ENCODE data around the gene PARVA. TPM values are rescaled to one million over a fixed set of nuclear protein-coding genes. Genes with fewer than 3 reads are reported as not detected.

PARVA gene
- total RNA-seq, 1 donor from 2014 or later = not detected

DNA sequence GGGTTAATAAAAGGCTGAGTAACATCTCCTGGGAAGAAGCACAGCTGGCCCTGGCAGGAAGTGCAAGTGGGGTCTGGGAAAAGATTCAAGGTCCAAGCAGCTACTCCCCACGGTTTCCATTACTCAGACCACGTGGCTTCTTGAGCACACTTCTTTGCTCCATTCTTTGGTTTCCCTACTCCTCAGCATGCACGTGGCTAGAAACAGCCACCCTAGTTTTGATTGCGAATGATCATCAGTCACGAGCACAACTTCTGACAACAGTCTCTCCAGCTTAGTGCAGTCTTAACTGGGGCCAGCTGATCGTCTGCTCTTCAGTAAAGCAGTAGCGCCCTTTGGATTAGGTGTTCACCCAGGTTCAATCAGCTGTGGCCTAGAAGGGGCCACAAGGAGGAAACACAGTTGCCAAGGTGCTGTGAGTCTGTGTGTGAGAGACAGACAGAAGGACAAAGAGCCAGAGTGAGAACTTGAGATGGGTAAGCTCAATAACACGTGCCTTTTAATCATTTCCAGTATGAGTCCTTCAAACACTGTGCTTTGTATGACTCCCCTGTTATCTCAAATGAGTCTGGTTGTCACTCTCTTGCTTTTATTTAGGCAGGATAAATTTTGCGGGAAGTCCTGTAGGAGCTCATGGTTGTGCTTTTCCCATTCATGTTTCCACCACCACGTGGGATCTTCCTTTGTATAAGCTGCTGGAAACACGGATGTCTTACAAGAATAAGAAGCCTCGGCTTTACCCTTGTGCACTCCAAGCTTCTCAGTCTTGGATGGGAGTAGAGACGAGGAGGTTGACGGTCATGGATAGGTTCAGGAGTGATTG, 901 bp upstream of the PARVA start:
- intact Hi-C loops (cut with micrococcal nuclease) = no loop called here

DNA sequence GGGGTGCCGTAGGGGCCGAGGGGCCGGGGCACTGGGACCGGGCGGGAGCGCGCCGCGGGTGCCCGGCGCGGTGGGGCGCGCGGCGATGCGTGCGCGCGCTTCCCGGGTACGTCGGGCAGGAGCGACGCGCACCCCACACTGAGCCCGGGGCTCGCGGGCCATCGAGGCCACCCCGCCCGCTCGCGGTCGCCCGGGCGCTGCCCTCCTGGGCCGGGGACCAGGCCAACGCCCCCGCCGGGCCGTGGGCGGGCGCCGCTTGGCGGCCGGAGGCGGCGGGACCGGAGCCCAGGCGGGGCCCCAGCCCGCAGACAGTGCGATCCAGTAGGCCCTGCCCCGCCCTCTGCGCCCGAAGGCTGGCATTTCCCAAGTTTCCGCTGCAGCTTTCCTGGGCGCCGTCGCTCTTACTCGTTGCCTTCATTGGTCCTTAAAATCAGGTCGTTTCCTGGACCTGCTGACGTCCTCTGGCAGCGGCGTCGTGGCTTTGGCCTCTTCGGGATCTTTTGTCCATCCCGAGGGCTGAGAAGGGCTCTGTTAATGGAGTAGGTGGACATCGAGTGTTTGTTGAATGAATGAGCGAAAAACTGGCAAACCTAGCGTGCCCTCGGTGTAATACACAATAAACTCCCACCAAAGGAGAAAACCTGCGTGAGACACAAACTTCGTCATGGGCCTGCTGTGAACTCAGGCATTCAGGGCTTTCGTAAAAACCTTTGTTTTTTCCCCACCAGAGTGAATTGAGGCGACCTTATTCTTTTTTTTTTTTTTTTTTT, 638 bp downstream of the PARVA start:
- intact Hi-C loops (cut with micrococcal nuclease) = no loop called here

DNA sequence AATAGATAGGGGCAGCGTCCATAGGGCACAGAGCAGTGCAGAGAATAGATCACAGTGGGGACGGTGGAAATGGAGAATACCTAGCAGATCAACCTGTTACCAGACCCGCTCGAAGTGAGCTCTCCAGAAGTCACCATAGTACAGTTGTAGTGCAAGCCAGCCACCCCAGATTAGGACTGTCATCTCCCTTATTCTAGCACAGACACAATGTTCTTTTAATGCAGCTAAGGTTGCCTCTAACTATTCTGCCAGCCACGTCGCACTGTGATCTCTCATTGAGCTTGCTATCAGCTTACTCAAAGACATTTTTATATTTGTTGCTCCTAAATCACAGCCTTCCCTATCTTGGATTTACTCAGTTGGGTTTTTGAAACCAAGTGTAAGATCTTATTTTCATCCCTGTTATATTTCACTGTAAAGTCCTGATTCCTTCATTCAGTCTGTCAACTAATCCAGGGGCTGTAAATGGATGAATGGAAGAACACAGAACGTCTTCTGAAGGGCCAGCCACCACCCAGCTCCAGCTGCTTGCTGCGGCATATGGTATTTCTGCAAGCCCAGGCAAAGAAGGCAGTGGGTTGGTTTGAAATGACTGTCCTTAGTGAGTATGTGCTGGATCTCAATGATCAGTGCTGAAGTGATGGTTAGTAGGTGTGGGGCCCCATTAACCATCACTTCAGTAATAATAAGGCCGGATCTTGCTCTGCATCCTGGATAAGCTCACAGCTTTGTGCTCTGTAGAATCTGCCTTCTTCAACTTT, 3.4 kb downstream of the PARVA start:
- intact Hi-C loops (cut with micrococcal nuclease) = no loop called here

DNA sequence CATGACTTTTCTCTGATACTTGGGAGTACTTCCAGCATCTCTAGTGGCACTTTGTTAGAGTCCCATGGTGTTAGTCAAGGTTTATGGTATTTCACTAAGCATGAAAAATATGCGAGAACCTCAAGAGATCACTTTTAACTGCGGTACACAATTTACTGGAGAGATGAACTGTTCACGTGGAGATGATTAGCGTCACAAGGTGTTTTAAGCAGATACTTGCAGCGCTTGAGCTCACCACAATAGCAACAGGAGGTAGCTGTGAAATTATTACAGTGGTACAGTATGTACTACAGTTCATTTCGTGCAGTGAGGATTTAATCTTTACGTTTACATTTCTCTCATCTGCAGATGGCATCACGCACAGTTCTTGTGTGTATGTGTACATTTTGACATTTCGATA, 4.5 kb downstream of the PARVA start:
- intact Hi-C loops (cut with micrococcal nuclease) = no loop called here

DNA sequence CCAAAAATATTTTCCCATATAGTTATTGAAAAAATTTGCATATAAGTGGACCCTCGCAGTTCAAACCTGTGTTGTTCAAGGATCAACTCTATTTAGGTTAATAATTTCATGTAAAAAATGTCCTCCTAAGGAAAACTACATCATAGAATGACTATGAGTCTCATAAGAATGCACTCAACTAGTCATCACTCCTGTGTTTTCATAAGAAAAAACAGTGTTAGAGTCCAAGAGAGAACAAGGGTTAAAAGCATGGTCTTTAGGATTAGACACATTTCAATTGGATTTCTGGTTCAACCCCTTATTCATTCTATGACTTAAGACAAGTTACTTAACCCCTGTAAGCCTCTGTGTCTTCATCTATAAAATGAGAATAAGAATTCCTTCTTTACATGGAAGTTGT, 5.1 kb downstream of the PARVA start:
- intact Hi-C loops (cut with micrococcal nuclease) = no loop called here

DNA sequence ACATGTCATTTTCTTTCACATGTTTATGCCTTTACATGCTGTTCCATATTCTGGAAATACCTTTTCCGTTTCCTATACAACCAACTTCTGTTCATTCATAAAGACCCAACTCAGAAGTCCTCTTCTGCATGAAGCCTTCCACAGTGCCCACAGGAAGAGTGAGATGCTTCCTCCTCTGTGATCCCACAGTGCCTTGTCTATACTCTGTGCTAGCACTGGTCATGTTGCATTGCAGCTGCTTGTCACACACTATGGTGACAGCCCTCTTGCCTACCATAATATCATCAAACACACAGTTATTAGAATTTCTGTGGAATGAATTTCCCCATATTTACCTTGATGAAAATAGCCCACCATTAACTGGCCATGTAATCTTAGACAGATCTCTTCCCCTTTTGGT, 8.9 kb downstream of the PARVA start:
- intact Hi-C loops (cut with micrococcal nuclease) = no loop called here

DNA sequence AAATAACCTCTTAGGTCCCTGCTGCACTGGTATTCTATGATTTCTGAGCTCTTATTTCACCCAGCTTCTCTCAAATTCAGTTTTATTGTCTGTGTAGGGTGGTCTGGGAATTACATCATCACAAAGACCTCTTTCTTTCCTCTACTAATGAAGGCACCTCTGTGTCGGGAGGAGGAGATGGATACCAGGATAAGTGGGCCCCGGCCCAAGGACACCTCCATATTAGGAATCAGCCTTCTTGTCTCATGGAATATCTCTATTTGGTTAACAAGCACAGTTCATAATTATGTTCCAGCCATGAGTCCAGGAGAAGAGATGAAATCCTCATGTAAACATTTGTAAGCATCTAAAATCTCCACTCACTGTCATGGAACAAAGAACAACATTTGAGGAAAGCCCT, 9.4 kb downstream of the PARVA start:
- intact Hi-C loops (cut with micrococcal nuclease) = no loop called here

DNA sequence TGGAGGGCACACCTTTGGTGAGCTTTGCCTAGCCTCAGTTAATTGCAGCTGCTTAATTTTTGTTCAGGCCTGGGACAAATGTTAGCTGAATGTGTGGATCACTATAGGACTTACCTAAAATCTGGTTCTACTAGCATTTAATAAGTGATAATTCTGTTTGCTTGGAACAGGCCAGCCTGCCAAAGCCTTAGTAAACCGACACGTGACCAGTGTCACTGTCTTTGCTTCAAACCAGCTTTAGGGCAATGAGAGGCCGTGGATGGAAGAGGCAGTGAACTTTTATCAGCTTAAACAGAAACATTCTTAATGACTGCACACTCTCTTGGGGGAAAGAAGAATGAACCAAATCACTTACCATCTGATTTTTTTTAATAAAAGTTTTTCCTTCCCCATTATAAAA, 10.8 kb downstream of the PARVA start:
- intact Hi-C loops (cut with micrococcal nuclease) = no loop called here

DNA sequence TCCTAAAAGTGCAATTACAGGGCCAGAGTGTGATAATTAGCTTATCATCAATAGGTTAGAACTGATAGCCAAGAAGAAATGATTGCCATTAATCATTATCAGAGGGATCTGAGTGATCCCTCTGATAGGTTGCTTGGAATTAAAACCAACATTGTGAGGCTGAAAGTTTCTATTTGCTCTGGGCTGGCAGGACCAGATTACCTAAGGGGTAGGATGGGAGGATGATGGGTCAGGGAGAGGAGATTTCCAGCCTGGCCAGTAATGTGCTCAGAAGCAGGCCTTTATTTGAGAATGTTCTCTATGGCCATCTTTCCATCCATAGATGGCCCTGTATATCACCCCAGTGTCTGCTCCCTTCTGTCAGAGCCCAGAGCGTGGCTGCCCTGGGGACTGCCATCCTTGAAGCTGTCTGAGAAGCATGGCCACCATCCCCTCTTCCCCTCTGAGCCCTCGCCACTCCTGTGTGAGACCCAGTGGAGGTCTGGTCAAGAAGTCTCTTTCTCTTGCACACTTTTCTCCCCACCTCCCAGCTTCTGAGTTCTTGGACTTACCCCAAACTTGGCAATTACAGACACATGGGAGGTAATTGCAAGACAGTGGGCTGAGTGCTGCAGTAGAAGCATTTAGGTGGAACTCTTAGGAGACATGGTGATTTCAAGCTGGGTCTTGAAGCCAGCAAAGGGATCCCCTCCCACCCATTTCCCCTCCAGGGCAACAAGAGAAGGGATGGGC, 11.7 kb downstream of the PARVA start:
- intact Hi-C loops (cut with micrococcal nuclease) = no loop called here

DNA sequence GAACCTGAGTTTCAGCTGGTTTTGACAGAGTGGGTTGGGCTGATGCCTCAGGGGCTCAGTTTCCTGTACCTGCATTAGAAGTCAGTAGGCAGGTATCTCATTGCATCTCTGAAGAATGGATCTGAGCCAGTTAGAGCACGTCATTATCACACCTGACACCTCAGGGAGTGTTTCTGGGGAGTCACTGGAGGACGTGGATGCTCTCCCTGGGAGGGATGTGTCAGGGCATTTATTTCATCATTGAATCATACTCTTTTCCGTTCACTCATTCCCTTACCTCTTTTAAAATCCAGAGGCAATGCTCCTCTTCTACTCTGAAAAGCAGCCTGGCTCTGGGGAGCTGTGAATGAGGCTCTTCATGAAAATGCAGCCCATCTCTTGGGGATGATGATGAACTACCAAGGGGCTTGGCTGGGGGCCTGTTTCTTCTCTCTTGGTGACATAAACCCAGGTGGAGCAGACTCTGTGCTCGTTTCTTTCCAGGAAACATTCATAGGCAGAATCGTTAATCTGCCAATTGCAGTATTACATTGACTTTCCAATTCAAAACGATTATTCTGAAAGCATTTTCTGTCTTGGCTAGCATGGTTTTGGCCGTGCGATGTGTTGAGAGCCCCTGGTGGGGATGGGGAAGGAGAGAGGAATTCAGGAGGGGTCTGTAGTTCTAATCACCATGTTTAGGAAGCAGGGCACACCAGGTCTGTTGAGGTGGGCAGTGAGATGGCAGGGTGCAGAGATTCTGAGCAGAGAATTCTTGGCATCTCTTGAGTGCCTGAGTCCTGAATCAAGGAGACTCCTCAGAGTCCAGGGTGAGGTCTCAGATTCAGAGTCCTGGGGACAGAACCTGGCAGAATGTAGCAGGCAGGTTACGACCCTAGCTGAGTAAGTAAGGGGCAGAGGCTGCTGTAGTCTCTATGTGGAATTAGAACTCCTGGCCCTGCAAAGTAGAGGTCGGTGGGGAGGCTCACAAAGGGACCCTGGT, 12.6 kb downstream of the PARVA start:
- intact Hi-C loops (cut with micrococcal nuclease) = no loop called here

DNA sequence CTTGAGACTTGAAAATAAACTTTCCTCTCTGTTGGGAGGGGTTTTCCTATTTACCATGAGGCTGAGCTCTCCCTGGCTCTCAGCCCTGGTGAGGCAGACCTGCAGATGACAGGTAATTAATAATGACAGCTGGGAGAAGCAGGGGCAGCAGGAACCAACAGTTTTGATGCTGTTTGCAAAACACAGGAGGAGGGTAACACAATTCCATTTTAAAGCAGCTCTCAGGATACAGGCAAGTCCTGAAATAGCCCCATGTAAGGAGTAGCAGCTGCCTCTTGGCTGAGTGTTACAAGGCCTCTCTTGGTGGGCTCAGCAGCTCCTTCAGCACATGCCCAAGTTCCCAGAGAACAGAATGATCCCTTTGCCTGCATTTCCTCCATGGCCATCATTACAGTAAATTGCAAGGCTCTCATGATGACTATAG, 13.3 kb downstream of the PARVA start:
- intact Hi-C loops (cut with micrococcal nuclease) = no loop called here

DNA sequence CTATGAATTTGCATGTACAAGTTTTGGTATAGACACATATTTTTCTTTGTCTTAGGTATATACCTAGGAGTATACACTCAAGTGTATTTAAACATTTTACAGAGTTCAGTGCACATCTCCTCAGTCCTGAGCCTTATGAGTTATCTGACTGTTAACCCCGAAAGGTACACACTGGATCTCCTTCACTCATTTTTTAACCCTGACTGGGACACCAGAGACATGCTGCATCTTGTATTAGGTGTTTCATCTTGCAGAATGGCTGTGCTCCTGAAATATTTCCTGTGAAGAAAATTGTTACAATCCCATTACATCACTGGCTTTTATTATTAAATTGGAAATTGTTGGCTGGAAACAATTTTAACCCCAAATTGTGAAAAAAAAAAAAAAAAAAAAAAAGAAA, 15.3 kb downstream of the PARVA start:
- intact Hi-C loops (cut with micrococcal nuclease) = no loop called here

DNA sequence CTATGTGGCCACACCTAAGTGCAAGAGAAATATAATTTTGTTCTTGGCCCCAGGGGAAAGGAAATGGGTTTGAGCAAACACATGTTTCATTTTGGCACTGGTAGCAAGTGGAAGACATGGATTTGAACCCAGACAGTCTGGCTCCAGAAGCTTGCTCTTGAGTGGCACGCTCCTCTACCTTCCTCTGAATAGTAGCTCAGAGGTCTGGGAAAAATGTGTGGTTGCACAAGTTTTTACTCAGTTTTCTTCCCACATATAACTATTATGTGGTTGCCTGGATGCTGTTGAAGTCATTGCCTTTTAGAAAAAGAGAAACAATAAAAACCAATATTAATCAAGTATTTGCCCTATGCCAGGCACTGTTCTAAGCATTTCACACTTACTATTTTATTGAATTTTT, 16.3 kb downstream of the PARVA start:
- intact Hi-C loops (cut with micrococcal nuclease) = no loop called here

DNA sequence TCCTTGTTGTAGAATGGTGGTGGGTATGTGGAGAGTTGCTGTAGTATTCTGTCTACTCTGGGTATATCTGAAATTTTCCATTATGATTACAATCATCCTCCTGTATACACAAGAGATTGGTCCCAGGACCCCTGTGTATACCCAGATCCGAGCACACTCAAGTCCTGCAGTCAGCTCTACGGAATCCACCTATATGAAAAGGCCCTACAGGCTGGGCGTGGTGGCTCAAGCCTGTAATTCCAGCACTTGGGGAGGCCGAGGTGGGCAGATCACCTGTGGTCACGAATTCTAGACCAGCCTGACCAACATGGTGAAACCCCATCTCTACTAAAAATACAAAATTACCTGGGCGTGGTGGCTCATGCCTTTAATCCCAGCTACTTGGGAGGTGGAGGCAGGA, 17.2 kb downstream of the PARVA start:
- intact Hi-C loops (cut with micrococcal nuclease) = no loop called here

DNA sequence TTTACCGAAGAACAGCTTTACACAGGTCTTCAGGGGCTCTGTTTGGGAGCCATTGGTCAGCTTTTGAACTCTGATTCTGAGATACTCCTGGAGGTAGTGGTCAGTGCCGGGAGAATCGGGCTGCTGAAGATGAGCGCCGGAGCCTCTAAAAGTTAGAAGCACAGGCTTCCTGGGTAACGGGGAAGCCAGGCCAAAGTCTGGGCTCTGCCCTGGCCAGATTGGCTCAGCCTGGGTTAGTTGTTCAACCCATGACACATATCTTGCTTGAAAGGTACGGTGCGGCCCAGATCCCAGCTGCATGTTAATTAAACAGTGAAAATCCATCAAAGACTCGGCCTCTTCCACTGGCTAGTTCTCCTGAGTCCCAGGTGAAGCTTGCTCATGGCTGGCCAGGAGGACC, 18.0 kb downstream of the PARVA start:
- intact Hi-C loops (cut with micrococcal nuclease) = no loop called here

DNA sequence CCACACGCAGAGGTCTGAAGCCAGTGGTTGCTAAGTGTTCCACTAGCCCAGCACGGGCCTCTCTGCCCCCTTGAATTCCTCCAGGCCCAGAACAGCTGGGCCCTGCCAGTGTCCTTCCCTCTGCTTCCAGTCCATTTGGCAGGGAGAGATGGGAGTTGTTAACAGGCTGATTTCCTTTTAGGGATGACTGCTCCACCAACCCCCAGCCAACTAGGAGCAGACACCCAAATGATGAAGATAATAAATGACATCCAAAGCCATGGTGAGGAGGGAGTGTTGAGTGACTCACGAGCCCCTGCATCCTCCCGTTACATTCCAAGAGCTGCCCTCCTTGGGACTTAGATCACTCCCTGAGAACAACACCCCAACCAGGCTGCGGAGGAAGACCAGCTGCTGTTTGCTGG, 20.6 kb downstream of the PARVA start:
- intact Hi-C loops (cut with micrococcal nuclease) = no loop called here

DNA sequence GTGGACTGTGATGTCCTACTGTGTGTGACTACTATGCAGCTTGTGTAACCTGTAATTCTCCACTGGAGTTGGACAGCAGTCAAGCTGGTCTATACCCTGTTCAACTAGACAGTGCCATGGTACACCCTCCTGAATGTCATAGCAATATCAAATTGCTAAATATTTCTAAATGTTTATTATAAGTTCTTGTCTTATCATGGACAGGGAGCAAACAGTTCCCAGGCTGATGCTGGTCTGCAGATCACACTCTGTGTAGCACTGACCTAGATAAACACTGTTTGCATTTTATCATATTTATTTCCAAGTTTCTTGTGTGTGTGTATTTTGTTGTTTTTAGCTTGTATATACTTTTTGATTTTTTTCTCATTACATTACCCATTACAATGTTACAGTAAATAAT, 22.0 kb downstream of the PARVA start:
- intact Hi-C loops (cut with micrococcal nuclease) = no loop called here

DNA sequence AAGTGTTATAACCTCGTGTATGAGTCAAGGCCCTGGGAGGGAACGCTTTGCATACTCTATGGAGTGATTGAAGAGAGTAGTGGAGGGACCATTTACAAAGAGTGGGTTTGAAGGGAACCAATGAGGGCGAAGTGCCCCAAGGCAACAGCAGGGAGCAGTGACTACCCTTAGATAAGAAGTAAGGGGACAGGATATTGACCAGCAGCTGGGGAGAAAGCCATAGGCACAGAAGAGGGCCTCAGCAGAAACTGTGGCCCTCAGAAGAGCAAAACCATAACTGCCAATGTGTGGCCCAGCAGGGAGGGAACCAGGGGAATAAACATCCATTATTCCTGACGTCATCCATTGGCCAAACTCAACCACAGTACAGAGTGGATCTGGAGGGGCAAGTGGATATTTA, 24.7 kb downstream of the PARVA start:
- intact Hi-C loops (cut with micrococcal nuclease) = no loop called here

DNA sequence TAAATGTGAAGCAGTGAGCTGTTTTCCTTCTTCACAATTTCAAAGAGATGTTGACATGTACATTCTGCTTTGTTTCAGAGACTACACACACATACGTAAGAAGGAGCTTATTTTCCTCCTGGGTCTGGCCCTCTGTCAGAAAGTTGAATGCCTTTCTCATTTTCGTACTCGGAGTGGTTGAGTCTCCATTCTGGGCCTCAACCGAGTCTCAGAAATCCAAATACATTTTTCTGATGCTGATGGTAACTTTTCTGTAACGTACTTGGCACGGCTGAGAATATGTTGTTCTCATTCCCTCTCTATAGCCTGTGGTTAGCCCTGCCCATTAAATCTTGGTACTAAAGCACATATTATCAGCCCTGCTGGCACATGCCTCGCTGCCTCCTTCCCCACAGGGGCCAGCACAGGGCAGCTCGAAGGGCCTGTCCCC, 25.3 kb downstream of the PARVA start:
- intact Hi-C loops (cut with micrococcal nuclease) = no loop called here
